SK-N-MC (cell line): ENCODE results near the gene SUFU.

Source experiments
- DNase-seq: peaks from one replicate; pipeline ENCODE4 v3.0.0-alpha.2; 2011; ENCODE audit warnings: low read depth, low spot score
- H3K27ac ChIP-seq: fragments of 200-600 bp; sonication (generic); 2 replicates; pipeline ENCODE4 v1.5.1; 2016; ENCODE audit warnings: mixed run types
- H3K36me3 ChIP-seq: fragments of 200-600 bp; sonication (generic); 2 replicates; pipeline ENCODE4 v1.6.1; 2017; ENCODE audit warnings: antibody characterized with exemption, low read length, mixed read lengths; ENCODE audit not compliant: insufficient read depth
- H3K4me3 ChIP-seq: fragments of 200-600 bp; sonication (generic); 2 replicates; pipeline ENCODE4 v1.5.1; 2016
- H3K9ac ChIP-seq: fragments of 200-600 bp; sonication (generic); 2 replicates; pipeline ENCODE4 v1.8.0; 2017; ENCODE audit warnings: mixed run types, mixed read lengths; ENCODE audit not compliant: insufficient read length
- H3K9me3 ChIP-seq: fragments of 200-600 bp; sonication (generic); 2 replicates; pipeline ENCODE4 v1.6.1; 2017; ENCODE audit warnings: low read depth, mild to moderate bottlenecking, antibody characterized with exemption, low read length, moderate library complexity, mixed read lengths
- EZH2 ChIP-seq: fragments of 200-600 bp; sonication (generic); IDR thresholded peaks from one replicate; pipeline ENCODE4 v1.6.1; 2017; ENCODE audit warnings: antibody characterized with exemption
- FOXP2 ChIP-seq: optimal IDR thresholded peaks from 2 replicates; pipeline ENCODE3; 2011; ENCODE audit warnings: mild to moderate bottlenecking, moderate library complexity; ENCODE audit not compliant: insufficient read depth; ENCODE audit errors: extremely low read length, control extremely low read depth
- POLR2AphosphoS5 ChIP-seq: IDR thresholded peaks from 2 replicates; pipeline ENCODE4 v1.6.1; 2012; ENCODE audit warnings: mild to moderate bottlenecking, low read depth, low read length, borderline replicate concordance

SUFU gene

DNA sequence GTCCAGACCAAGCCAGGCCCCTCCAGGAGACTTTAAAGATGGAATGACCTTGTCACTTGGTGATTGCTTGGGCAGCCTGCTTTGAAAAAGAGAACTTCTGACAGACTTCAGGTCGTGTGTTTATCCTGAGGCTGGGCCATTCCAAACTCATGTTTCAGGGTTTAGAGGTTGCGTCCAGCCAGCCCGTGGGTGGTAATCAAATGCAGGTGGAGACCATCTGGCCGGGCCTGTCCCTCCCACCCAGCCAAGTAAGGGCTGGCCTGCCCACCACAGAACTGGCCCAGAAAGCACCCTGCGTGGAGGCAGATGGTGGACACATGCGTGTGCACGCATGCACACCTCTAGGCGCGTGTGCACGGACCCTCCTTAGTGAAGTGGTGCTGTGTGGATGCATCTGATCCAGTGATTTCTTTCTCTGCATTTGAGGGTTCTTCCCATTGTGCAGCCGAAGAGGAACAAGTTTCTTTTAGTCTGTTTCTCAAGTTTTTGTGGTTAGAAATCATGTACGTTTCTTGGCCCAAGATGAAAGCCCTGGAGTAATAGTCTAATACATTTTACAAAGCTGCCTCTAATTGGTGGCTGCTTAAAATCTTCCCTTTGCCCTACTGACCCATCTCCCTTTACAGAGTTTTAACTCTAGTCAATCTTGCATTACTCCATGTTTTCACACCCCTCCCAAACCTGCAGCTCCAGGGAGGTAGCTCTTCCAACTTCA, 43.0 kb downstream of the SUFU start:
- H3K9ac ChIP-seq = no peak overlapping the region
- peaks cover 7% of the 10 kb centered on the region; the same call in 1 of the 2 replicates for H3K36me3 ChIP-seq
- DNase-seq = no peak
- H3K9me3 ChIP-seq = no peaks in the 10 kb centered on the region
- no peak for TF ChIP-seq FOXP2
- TF ChIP-seq POLR2AphosphoS5 = no peak
- no peak for TF ChIP-seq EZH2
- no peak overlapping the region for H3K27ac ChIP-seq
- H3K4me3 ChIP-seq = no peak overlapping the region

DNA sequence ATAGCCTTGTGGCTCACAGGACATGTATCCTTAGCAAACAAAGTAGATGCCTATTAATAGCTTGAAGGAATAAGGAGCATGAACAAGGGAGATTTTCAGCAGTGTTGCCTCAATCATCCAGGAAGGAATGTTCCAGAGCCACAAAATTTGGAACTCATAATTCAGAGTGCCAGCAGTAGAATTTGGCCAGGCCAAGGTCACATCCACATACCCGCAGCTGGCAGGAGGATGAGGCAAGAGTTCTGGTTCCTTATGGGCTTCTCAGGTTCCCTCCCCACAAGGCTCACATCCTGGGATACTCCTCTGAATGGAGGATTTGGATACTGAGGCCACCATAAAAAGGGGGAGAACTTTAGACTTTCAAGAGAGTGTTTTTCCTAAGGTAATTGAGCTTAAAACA, 45.8 kb downstream of the SUFU start:
- TF ChIP-seq FOXP2 (no peak), EZH2 (no peak), POLR2AphosphoS5 (no peak)
- Histone ChIP-seq H3K36me3 (peaks cover 7% of the 10 kb centered on the region; the same call in 1 of the 2 replicates), H3K9ac (no peak overlapping the region), H3K27ac (no peak overlapping the region), H3K9me3 (no peaks in the 10 kb centered on the region), H3K4me3 (no peak overlapping the region)
- DNase-seq = no peak

DNA sequence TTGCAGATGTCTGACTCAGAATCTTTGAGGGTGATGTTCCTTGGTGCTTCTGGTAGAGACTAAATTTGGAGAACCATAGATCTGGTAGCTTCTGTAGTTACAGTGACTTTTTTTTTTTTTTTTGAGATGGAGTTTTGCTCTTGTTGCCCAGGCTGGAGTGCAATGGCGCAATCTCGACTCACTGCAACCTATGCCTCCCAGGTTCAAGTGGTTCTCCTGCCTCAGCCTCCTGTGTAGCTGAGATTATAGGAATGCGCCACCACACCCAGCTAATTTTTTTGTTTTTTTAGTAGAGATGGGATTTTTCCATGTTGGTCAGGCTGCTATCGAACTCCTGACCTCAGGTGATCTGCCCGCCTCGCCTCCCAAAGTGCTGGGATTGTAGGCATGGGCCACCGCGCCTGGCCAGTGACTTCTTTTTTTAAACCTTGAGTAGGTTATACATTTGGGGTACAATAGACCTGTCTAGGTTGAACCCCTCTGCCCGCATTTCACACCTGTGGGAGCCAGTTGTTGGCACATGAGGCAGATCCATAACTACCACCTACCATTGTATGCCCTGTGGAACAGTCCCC, 47.0 kb downstream of the SUFU start:
- H3K9ac ChIP-seq = no peak overlapping the region
- H3K9me3 ChIP-seq = no peaks in the 10 kb centered on the region
- no peak overlapping the region for H3K27ac ChIP-seq
- TF ChIP-seq POLR2AphosphoS5 (no peak), EZH2 (no peak), FOXP2 (no peak)
- no peak for DNase-seq
- H3K4me3 ChIP-seq = no peak overlapping the region
- peaks cover 7% of the 10 kb centered on the region; the same call in 1 of the 2 replicates for H3K36me3 ChIP-seq

DNA sequence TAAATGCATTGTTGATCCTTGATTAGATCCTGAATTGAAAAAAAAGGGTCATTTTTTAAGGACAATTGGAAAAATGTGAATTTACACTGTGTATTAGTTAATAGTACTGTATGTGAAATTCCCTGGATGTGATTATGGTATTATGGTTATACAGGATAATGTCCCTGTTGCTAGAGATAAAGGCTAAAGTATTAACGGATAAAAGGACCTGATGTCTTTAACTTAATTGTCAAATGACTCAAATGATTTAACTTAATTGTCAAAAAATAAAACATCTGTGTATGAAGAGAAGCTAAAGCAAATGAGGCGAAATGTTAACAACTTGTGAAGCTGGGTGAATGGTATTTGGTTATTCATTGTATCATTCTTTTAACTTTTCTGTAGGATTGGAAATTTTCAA, 48.8 kb downstream of the SUFU start:
- TF ChIP-seq FOXP2 (no peak), EZH2 (no peak), POLR2AphosphoS5 (no peak)
- Histone ChIP-seq H3K27ac (no peak overlapping the region), H3K4me3 (no peak overlapping the region), H3K36me3 (peaks cover 7% of the 10 kb centered on the region; the same call in 1 of the 2 replicates), H3K9me3 (no peaks in the 10 kb centered on the region), H3K9ac (no peak overlapping the region)
- DNase-seq = no peak

DNA sequence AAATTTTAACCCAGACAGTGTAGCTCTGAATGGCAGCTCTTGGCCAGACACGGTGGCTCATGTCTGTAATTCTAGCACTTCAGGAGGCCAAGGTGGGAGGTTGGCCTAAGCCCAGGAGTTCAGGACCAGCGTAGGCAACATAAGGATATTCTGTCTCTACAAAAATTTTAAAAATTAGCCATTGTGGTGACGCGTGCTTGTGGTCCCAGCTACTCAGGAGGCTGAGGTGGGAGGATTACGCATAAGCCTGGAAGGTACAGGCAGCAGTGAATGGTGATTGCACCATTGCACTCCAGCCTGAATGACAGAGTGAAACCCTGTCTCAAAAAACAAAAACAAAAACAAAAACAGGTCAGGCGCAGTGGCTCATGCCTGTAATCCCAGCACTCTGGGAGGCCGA, 50.0 kb downstream of the SUFU start:
- Histone ChIP-seq H3K9ac (no peak overlapping the region), H3K9me3 (no peaks in the 10 kb centered on the region), H3K4me3 (no peak overlapping the region), H3K27ac (no peak overlapping the region), H3K36me3 (peaks cover 7% of the 10 kb centered on the region; the same call in 1 of the 2 replicates)
- no peak for DNase-seq
- no peak for TF ChIP-seq POLR2AphosphoS5

DNA sequence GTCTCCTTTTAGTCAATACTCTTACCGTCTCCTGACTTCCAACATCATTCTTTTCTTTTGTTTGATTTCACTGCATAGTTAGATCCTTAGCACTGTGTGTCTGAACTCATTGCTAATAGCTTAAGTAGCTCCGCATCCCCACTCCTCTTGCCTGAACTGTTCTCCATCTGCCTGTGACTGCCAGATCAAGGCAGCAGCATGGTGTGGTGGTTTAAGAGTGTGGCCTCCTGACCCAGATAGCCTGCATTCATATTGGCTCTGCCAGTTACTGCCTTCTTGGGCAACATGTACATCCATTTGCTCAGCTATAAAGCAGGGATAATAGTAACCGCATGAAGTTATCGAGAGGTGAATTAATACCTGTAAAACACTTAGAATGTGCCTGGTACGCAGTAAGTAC, 50.8 kb downstream of the SUFU start:
- no peak overlapping the region for H3K4me3 ChIP-seq
- H3K9me3 ChIP-seq = no peaks in the 10 kb centered on the region
- no peak overlapping the region for H3K9ac ChIP-seq
- H3K27ac ChIP-seq = no peak overlapping the region
- no peak for TF ChIP-seq FOXP2
- TF ChIP-seq POLR2AphosphoS5 = no peak
- TF ChIP-seq EZH2 = no peak
- H3K36me3 ChIP-seq = peaks cover 7% of the 10 kb centered on the region; the same call in 1 of the 2 replicates
- no peak for DNase-seq

DNA sequence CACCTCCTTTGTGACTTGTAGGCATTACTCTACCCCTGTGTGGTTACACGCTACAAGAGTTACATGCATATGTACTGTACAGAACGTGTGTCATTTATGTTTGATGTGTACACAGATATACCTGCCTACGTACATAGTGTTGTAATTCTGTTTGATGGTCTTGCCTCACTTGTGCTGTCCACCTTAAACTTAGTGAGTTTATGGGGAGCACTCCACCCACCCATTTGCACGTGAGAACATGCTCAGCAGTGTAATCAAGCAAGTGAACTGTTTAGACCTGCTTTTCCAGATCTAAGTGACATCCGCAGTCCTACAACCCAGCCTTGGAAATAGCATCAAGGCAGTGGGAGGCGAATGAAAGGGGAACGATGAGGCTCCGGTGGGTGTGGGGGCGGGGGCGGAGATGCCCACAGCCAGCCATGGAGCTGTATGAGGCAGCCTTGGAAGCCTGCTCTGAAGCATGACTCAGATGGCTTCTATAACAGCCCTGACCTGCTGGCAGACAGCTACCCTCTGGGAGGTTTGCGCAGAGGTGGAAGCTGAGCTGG, 52.1 kb downstream of the SUFU start:
- no peaks in the 10 kb centered on the region for H3K9me3 ChIP-seq
- H3K9ac ChIP-seq = no peak overlapping the region
- no peaks in the 10 kb centered on the region; the same call in 1 of the 2 replicates for H3K36me3 ChIP-seq
- H3K27ac ChIP-seq = no peak overlapping the region
- H3K4me3 ChIP-seq = no peak overlapping the region
- TF ChIP-seq FOXP2 (no peak), EZH2 (no peak), POLR2AphosphoS5 (no peak)
- no peak for DNase-seq

DNA sequence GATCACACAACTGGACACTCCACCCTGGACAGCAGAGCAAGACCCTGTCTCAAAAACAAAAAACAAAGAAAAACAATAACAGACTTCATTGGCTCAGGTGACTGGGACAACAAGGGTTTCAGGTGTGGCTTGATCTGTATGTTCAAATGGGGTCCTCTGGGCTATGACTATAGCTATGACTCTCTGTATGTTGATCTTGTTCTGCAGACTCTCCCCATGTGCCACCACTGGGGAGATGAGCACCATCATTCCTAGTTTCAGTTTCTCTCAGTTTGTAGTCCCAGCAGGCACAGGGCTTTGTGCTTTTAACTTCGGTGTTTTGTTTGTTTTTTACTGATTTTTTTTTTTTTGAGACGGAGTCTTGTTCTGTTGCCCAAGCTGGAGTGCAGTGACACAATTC, 53.8 kb downstream of the SUFU start:
- no peak for DNase-seq
- H3K9me3 ChIP-seq = no peaks in the 10 kb centered on the region
- no peak overlapping the region for H3K4me3 ChIP-seq
- H3K9ac ChIP-seq = no peak overlapping the region
- TF ChIP-seq EZH2 (no peak), FOXP2 (no peak), POLR2AphosphoS5 (no peak)
- no peak overlapping the region for H3K27ac ChIP-seq
- H3K36me3 ChIP-seq = no peaks in the 10 kb centered on the region

DNA sequence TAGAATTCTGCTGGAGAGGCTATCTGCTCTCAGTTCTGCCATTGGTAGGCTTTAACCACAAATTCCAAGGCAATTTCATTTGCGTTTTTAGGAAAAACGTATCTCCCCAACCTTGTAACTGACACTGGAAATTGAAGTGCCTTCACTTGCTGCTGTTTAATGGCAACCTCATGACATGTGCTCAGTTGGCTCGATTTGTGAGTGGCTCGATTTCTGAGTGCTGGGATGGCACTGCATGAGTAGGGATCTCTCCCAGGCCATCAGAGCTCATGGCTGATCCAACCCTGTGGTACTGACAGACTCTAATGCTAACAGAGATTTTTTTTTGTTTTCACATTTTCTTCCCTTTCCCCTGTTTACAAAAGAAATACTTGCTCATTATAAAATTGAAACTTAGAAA, 56.0 kb downstream of the SUFU start:
- no peak overlapping the region for H3K4me3 ChIP-seq
- H3K9me3 ChIP-seq = no peaks in the 10 kb centered on the region
- no peak overlapping the region for H3K9ac ChIP-seq
- TF ChIP-seq POLR2AphosphoS5 = no peak
- TF ChIP-seq EZH2 = no peak
- no peak for TF ChIP-seq FOXP2
- no peak overlapping the region; the same call in 1 of the 2 replicates for H3K27ac ChIP-seq
- DNase-seq = no peak
- H3K36me3 ChIP-seq = no peaks in the 10 kb centered on the region
